H9 (cell line): ENCODE data around the gene FRAT1. TPM values are rescaled to one million over a fixed set of nuclear protein-coding genes. Genes with fewer than 3 reads are reported as not detected.

Experiments
- DNase-seq: peaks from one replicate; pipeline ENCODE4 v3.0.0-alpha.2; 2017
- H2AFZ ChIP-seq: one replicate; pipeline ENCODE4 v1.6.1; 2013; ENCODE audit warnings: mild to moderate bottlenecking, low read length, control low read depth, moderate library complexity
- H2AK5ac ChIP-seq: 2 replicates; pipeline ENCODE4 v1.6.1; 2013; ENCODE audit warnings: low read length, control low read depth, mixed read lengths; ENCODE audit not compliant: insufficient read length
- H2BK120ac ChIP-seq: one replicate; pipeline ENCODE4 v1.6.1; 2013; ENCODE audit warnings: low read depth, mild to moderate bottlenecking, low read length, control low read depth, inconsistent platforms; ENCODE audit not compliant: poor library complexity, severe bottlenecking
- H2BK12ac ChIP-seq: 2 replicates; pipeline ENCODE4 v1.6.1; 2013; ENCODE audit warnings: low read length, control low read depth, mixed read lengths, low read depth; ENCODE audit not compliant: insufficient read length
- H2BK15ac ChIP-seq: 2 replicates; pipeline ENCODE4 v1.6.1; 2013; ENCODE audit warnings: low read depth, low read length, control low read depth
- H2BK20ac ChIP-seq: one replicate; pipeline ENCODE4 v1.6.1; 2013; ENCODE audit warnings: low read depth, mild to moderate bottlenecking, low read length, control low read depth, inconsistent platforms; ENCODE audit not compliant: poor library complexity, severe bottlenecking
- H2BK5ac ChIP-seq: 2 replicates; pipeline ENCODE4 v1.6.1; 2013; ENCODE audit warnings: low read length, control low read depth, mixed read lengths; ENCODE audit not compliant: insufficient read length
- H3K14ac ChIP-seq: 2 replicates; pipeline ENCODE4 v1.6.1; 2013; ENCODE audit warnings: low read length, control low read depth; ENCODE audit not compliant: insufficient read depth
- H3K18ac ChIP-seq: 2 replicates; pipeline ENCODE4 v1.6.1; 2013; ENCODE audit warnings: low read depth, mild to moderate bottlenecking, mixed read lengths, low read length, control low read depth; ENCODE audit not compliant: insufficient read length
- H3K23ac ChIP-seq: 2 replicates; pipeline ENCODE4 v1.6.1; 2013; ENCODE audit warnings: low read length, control low read depth, mixed read lengths, low read depth; ENCODE audit not compliant: insufficient read length
- H3K23me2 ChIP-seq: 2 replicates; pipeline ENCODE4 v1.6.1; 2013; ENCODE audit warnings: low read depth, mild to moderate bottlenecking, mixed read lengths, low read length, control low read depth; ENCODE audit not compliant: insufficient read length, poor library complexity, severe bottlenecking
- H3K27ac ChIP-seq: 2 replicates; pipeline ENCODE4 v1.5.1; 2013; ENCODE audit warnings: low read length, control low read depth, mixed read lengths, low read depth; ENCODE audit not compliant: insufficient read length
- H3K27me3 ChIP-seq: 2 replicates; pipeline ENCODE4 v1.6.1; 2013; ENCODE audit warnings: low read length, control low read depth, inconsistent platforms; ENCODE audit not compliant: insufficient read depth
- H3K4ac ChIP-seq: 2 replicates; pipeline ENCODE4 v1.6.1; 2013; ENCODE audit warnings: low read depth, mild to moderate bottlenecking, control low read depth, inconsistent platforms, low read length, moderate library complexity
- H3K4me1 ChIP-seq: 2 replicates; pipeline ENCODE4 v1.6.1; 2013; ENCODE audit warnings: low read length, control low read depth, inconsistent platforms; ENCODE audit not compliant: insufficient read depth
- H3K4me2 ChIP-seq: 2 replicates; pipeline ENCODE4 v1.6.1; 2013; ENCODE audit warnings: low read length, control low read depth, mixed read lengths; ENCODE audit not compliant: insufficient read length, insufficient read depth
- H3K56ac ChIP-seq: 2 replicates; pipeline ENCODE4 v1.6.1; 2013; ENCODE audit warnings: low read depth, mild to moderate bottlenecking, mixed read lengths, low read length, control low read depth; ENCODE audit not compliant: insufficient read length
- H3K79me1 ChIP-seq: 2 replicates; pipeline ENCODE4 v1.6.1; 2013; ENCODE audit warnings: low read depth, mild to moderate bottlenecking, moderate library complexity, low read length, control low read depth, inconsistent platforms; ENCODE audit not compliant: insufficient read depth, poor library complexity, severe bottlenecking
- H3K79me2 ChIP-seq: 2 replicates; pipeline ENCODE4 v1.6.1; 2013; ENCODE audit warnings: low read length, control low read depth, inconsistent platforms; ENCODE audit not compliant: insufficient read depth
- H3K9ac ChIP-seq: 2 replicates; pipeline ENCODE4 v1.6.1; 2013; ENCODE audit warnings: low read length, control low read depth, mixed read lengths; ENCODE audit not compliant: insufficient read length; ENCODE audit errors: extremely low read depth
- H3K9me3 ChIP-seq: one replicate; pipeline ENCODE4 v1.6.1; 2013; ENCODE audit warnings: low read depth, low read length, inconsistent platforms; ENCODE audit not compliant: control insufficient read depth
- H3T11ph ChIP-seq: one replicate; pipeline ENCODE4 v1.6.1; 2013; ENCODE audit warnings: mild to moderate bottlenecking, low read length, control low read depth, inconsistent platforms
- H4K20me1 ChIP-seq: one replicate; pipeline ENCODE4 v1.6.1; 2013; ENCODE audit not compliant: control insufficient read depth, insufficient read length, insufficient read depth
- H4K5ac ChIP-seq: 2 replicates; pipeline ENCODE4 v1.6.1; 2013; ENCODE audit warnings: low read depth, mild to moderate bottlenecking, mixed read lengths, low read length, control low read depth; ENCODE audit not compliant: insufficient read length
- H4K8ac ChIP-seq: replicated peaks from 2 replicates; pipeline ENCODE4 v1.6.1; 2013; ENCODE audit warnings: low read length, control low read depth, mixed read lengths, low read depth; ENCODE audit not compliant: insufficient read length
- H4K91ac ChIP-seq: 2 replicates; pipeline ENCODE4 v1.6.1; 2013; ENCODE audit warnings: low read depth, mild to moderate bottlenecking, moderate library complexity, mixed read lengths, low read length, control low read depth; ENCODE audit not compliant: insufficient read length
- H3K27ac Mint-ChIP-seq, 3 experiments: 2 replicates in 2 of 3; 3 replicates in 1 of 3; pipeline ENCODE4 v1.8.0; 2020 to 2021; ENCODE audit warnings: mixed read lengths in 3 of 3, mild to moderate bottlenecking in 1 of 3, moderate library complexity in 1 of 3
- H3K27me3 Mint-ChIP-seq: 2 replicates; pipeline ENCODE4 v1.8.0; 2021; ENCODE audit warnings: low read depth, mild to moderate bottlenecking, moderate library complexity, mixed read lengths
- H3K36me3 Mint-ChIP-seq, 3 experiments: 2 replicates in 2 of 3; 3 replicates in 1 of 3; pipeline ENCODE4 v1.8.0; 2020 to 2021; ENCODE audit warnings: low read depth in 3 of 3, mixed read lengths in 3 of 3; ENCODE audit not compliant: insufficient read depth in 1 of 3
- H3K4me1 Mint-ChIP-seq, 2 experiments: 2 replicates each; pipeline ENCODE4 v1.8.0; 2020; ENCODE audit warnings: mixed read lengths in 2 of 2
- H3K4me3 Mint-ChIP-seq, 2 experiments: 2 replicates in 1 of 2; 3 replicates in 1 of 2; pipeline ENCODE4 v1.8.0; 2020 to 2021; ENCODE audit warnings: mild to moderate bottlenecking in 2 of 2, mixed read lengths in 2 of 2, moderate library complexity in 1 of 2
- H3K9me3 Mint-ChIP-seq, 2 experiments: 2 replicates in 1 of 2; 3 replicates in 1 of 2; pipeline ENCODE4 v1.8.0; 2020; ENCODE audit warnings: mild to moderate bottlenecking in 2 of 2, mixed read lengths in 2 of 2, moderate library complexity in 1 of 2
- WGBS: extraction: QIAGEN DNeasy Blood & Tissue Kit; methylation state at CpG from one replicate; pipeline ENCODE4 v1.1.7; 2013; ENCODE audit warnings: missing lambda C conversion rate, low lambda C conversion rate, mixed read lengths; ENCODE audit not compliant: insufficient read length; ENCODE audit errors: extremely low coverage; 5-methylcytosine and 5-hydroxymethylcytosine counted together
- total RNA-seq: library from RNA; stranded (reverse); gene quantifications from 2 replicates; pipeline ENCODE4 v1.2.1, GENCODE V29; 2021
- TF ChIP-seq, protein P1 (sequence below): fragments of 200-600 bp; sonication (generic); conservative IDR thresholded peaks from 3 replicates; pipeline ENCODE4 v1.8.0; 2021; ENCODE audit warnings: antibody characterized with exemption, mild to moderate bottlenecking

The FRAT1 gene
- total RNA-seq, 1 experiment from 2014 or later, result 7.3 TPM

DNA sequence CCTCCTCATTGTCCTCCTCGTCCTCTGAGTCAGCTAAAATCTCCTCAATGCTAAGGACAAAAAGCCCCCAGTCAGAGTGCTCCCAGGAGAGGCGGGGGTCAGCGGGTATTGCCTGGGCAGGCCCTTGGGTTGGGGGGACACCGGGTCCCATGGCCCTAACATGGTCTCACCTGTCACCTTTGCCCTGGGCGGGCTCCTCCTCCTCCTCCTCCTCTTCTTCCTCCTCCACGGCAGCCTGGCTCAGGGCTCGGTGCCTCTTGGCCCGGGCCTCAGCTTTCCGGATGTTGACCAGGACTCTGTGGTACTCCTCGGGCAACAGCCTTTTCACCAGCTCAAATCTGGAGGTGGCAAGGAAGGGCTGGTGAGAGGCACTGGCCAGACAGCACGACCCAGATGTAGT lies 47.5 kb downstream of the FRAT1 start:
- no peak overlapping the region for H3K14ac ChIP-seq
- H3K27ac Mint-ChIP-seq, result peak overlapping the region in 1 of 3 experiments; percentile 59; a peak in 1 of 7 replicates
- H3K79me1 ChIP-seq, result no peaks in the 10 kb centered on the region
- peaks cover 2 to 8% of the 10 kb centered on the region in 2 experiments; a peak in 3 of 4 replicates for H3K4me1 Mint-ChIP-seq
- no peak overlapping the region for H2AK5ac ChIP-seq
- no peaks in the 10 kb centered on the region for H3K9me3 Mint-ChIP-seq
- no peak overlapping the region for H2BK5ac ChIP-seq
- no peak overlapping the region for H2BK12ac ChIP-seq
- no peak overlapping the region for H3K27ac ChIP-seq
- no peaks in the 10 kb centered on the region for H3K23me2 ChIP-seq
- H3K36me3 Mint-ChIP-seq, result peaks cover 51 to 84% (median 75%) of the 10 kb centered on the region in 3 experiments
- H3K23ac ChIP-seq, result no peak overlapping the region
- H3K9me3 ChIP-seq, result no peaks in the 10 kb centered on the region
- no peak overlapping the region for H4K8ac ChIP-seq
- H3K4me1 ChIP-seq, result no peaks in the 10 kb centered on the region
- no peak overlapping the region for H4K91ac ChIP-seq
- H2AFZ ChIP-seq, result no peak overlapping the region
- H3K27me3 ChIP-seq, result no peaks in the 10 kb centered on the region
- H3K27me3 Mint-ChIP-seq, result no peaks in the 10 kb centered on the region; the same call in 1 of the 2 replicates
- H3K9ac ChIP-seq, result no peak overlapping the region
- H3K4me2 ChIP-seq, result no peak overlapping the region
- no peak overlapping the region for H2BK15ac ChIP-seq
- no peaks in the 10 kb centered on the region for H4K20me1 ChIP-seq
- no peak overlapping the region for H3K56ac ChIP-seq
- H3K4ac ChIP-seq, result no peak overlapping the region
- no CpG with 5 or more reads among the region's 11 CpGs for WGBS
- H3K4me3 Mint-ChIP-seq, result no peak overlapping the region
- no peak for DNase-seq
- no peak overlapping the region for H3T11ph ChIP-seq
- TF ChIP-seq, protein P1, sequence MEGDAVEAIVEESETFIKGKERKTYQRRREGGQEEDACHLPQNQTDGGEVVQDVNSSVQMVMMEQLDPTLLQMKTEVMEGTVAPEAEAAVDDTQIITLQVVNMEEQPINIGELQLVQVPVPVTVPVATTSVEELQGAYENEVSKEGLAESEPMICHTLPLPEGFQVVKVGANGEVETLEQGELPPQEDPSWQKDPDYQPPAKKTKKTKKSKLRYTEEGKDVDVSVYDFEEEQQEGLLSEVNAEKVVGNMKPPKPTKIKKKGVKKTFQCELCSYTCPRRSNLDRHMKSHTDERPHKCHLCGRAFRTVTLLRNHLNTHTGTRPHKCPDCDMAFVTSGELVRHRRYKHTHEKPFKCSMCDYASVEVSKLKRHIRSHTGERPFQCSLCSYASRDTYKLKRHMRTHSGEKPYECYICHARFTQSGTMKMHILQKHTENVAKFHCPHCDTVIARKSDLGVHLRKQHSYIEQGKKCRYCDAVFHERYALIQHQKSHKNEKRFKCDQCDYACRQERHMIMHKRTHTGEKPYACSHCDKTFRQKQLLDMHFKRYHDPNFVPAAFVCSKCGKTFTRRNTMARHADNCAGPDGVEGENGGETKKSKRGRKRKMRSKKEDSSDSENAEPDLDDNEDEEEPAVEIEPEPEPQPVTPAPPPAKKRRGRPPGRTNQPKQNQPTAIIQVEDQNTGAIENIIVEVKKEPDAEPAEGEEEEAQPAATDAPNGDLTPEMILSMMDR, result no peak
- no peaks in the 10 kb centered on the region for H3K79me2 ChIP-seq
- no peak overlapping the region for H2BK20ac ChIP-seq
- H3K18ac ChIP-seq, result no peak overlapping the region
- H2BK120ac ChIP-seq, result no peak overlapping the region
- H4K5ac ChIP-seq, result no peak overlapping the region
